Astrocyte (in vitro differentiated cells and primary cell): ENCODE measurements around the gene BLOC1S5. TPM values are rescaled to one million over a fixed set of nuclear protein-coding genes. Genes with fewer than 3 reads are reported as not detected.

Experiments
- DNase-seq: peaks from one replicate; pipeline ENCODE4 v3.0.0-alpha.2; 2010; ENCODE audit warnings: low read depth
- FAIRE-seq: peaks from 2 replicates; lab custom pipeline; 2011; peaks lifted over from hg19 to GRCh38; lab: Jason Lieb, UNC
- H2AFZ ChIP-seq: 2 replicates; pipeline ENCODE4 v1.6.0; 2012; ENCODE audit warnings: low read depth, low read length, inconsistent platforms
- H3K27ac ChIP-seq: 2 replicates; pipeline ENCODE4 v1.5.1; 2011; ENCODE audit warnings: low read depth, low read length, inconsistent platforms
- H3K27me3 ChIP-seq: 2 replicates; pipeline ENCODE4 v1.6.0; 2011; ENCODE audit warnings: low read length, inconsistent platforms; ENCODE audit not compliant: insufficient read depth
- H3K36me3 ChIP-seq: 2 replicates; pipeline ENCODE4 v1.5.1; 2011; ENCODE audit warnings: low read length, inconsistent platforms; ENCODE audit not compliant: insufficient read depth
- H3K4me1 ChIP-seq: 2 replicates; pipeline ENCODE4 v1.5.1; 2011; ENCODE audit warnings: low read length, inconsistent platforms; ENCODE audit not compliant: insufficient read depth
- H3K4me2 ChIP-seq: 2 replicates; pipeline ENCODE4 v1.6.0; 2012; ENCODE audit warnings: low read length, inconsistent platforms
- H3K4me3 ChIP-seq: 2 replicates; pipeline ENCODE4 v1.5.1; 2011; ENCODE audit warnings: low read depth, mild to moderate bottlenecking, low read length, inconsistent platforms; ENCODE audit not compliant: insufficient read depth
- H3K79me2 ChIP-seq: 2 replicates; pipeline ENCODE4 v1.6.0; 2012; ENCODE audit warnings: mild to moderate bottlenecking, low read length, inconsistent platforms; ENCODE audit not compliant: insufficient read depth
- H3K9ac ChIP-seq: 2 replicates; pipeline ENCODE4 v1.6.0; 2012; ENCODE audit warnings: mild to moderate bottlenecking, low read length, inconsistent platforms
- H3K9me3 ChIP-seq: 2 replicates; pipeline ENCODE4 v1.5.1; 2012; ENCODE audit warnings: low read depth, mild to moderate bottlenecking, low read length, inconsistent platforms; ENCODE audit not compliant: insufficient read depth
- H4K20me1 ChIP-seq: 2 replicates; pipeline ENCODE4 v1.6.0; 2012; ENCODE audit warnings: low read length, inconsistent platforms; ENCODE audit not compliant: insufficient read depth
- H3K27ac Mint-ChIP-seq: one replicate; pipeline ENCODE4 v1.8.0; 2021; ENCODE audit warnings: mild to moderate bottlenecking, mixed read lengths; ENCODE audit not compliant: unreplicated experiment
- H3K27me3 Mint-ChIP-seq: one replicate; pipeline ENCODE4 v1.8.0; 2021; ENCODE audit warnings: low read depth, mixed read lengths; ENCODE audit not compliant: unreplicated experiment
- H3K36me3 Mint-ChIP-seq: one replicate; pipeline ENCODE4 v1.8.0; 2021; ENCODE audit warnings: low read depth, mixed read lengths; ENCODE audit not compliant: unreplicated experiment
- H3K4me1 Mint-ChIP-seq: one replicate; pipeline ENCODE4 v1.8.0; 2021; ENCODE audit warnings: low read depth, mixed read lengths; ENCODE audit not compliant: unreplicated experiment
- H3K4me3 Mint-ChIP-seq: one replicate; pipeline ENCODE4 v1.8.0; 2021; ENCODE audit warnings: mild to moderate bottlenecking, moderate library complexity, mixed read lengths; ENCODE audit not compliant: unreplicated experiment
- H3K9me3 Mint-ChIP-seq: one replicate; pipeline ENCODE4 v1.8.0; 2021; ENCODE audit warnings: mild to moderate bottlenecking, mixed read lengths; ENCODE audit not compliant: unreplicated experiment
- CTCF ChIP-seq: IDR thresholded peaks from 2 replicates; pipeline ENCODE4 v1.5.1; 2011; ENCODE audit warnings: low read depth, mild to moderate bottlenecking, inconsistent platforms, low read length, moderate library complexity; ENCODE audit not compliant: insufficient read depth
- EZH2 ChIP-seq: IDR thresholded peaks from 2 replicates; pipeline ENCODE4 v1.6.1; 2012; ENCODE audit warnings: mild to moderate bottlenecking, low read length, inconsistent platforms; ENCODE audit not compliant: insufficient read depth
- total RNA-seq: library from RNA; stranded (reverse); gene quantifications from 2 replicates; pipeline ENCODE4 v1.2.1, GENCODE V29; 2021

Gene BLOC1S5
- total RNA-seq, 1 donor from 2014 or later: 8.2 TPM

- H4K20me1 ChIP-seq: no peaks in the 10 kb centered on the region
- Mint-ChIP-seq H3K27ac (no peak overlapping the region), H3K27me3 (no peaks in the 10 kb centered on the region), H3K36me3 (no peaks in the 10 kb centered on the region), H3K4me3 (no peak overlapping the region), H3K4me1 (peaks cover 14% of the 10 kb centered on the region), H3K9me3 (peaks cover 11% of the 10 kb centered on the region)
- H3K9me3 ChIP-seq: peaks cover 3% of the 10 kb centered on the region
- no peaks in the 10 kb centered on the region for H3K36me3 ChIP-seq
- H3K4me3 ChIP-seq: no peak overlapping the region
- no peak for FAIRE-seq
- H2AFZ ChIP-seq: no peak overlapping the region
- peaks cover 19% of the 10 kb centered on the region for H3K4me1 ChIP-seq
- no peaks in the 10 kb centered on the region for H3K27me3 ChIP-seq
- DNase-seq: no peak
- no peak overlapping the region for H3K4me2 ChIP-seq
- H3K79me2 ChIP-seq: no peaks in the 10 kb centered on the region
- no peak overlapping the region for H3K27ac ChIP-seq
- TF ChIP-seq CTCF (no peak), EZH2 (no peak)
- H3K9ac ChIP-seq: no peak overlapping the region
Observed at GRCh38 chr6:7973584-7973983, 90.6 kb downstream of the BLOC1S5 start.

- DNase-seq: no peak
- no peaks in the 10 kb centered on the region for H3K27me3 ChIP-seq
- no peaks in the 10 kb centered on the region for H3K36me3 ChIP-seq
- peaks cover 3% of the 10 kb centered on the region for H3K9me3 ChIP-seq
- H3K4me2 ChIP-seq: no peak overlapping the region
- peaks cover 19% of the 10 kb centered on the region for H3K4me1 ChIP-seq
- no peaks in the 10 kb centered on the region for H3K79me2 ChIP-seq
- H4K20me1 ChIP-seq: no peaks in the 10 kb centered on the region
- no peak overlapping the region for H2AFZ ChIP-seq
- TF ChIP-seq CTCF (no peak), EZH2 (no peak)
- Mint-ChIP-seq H3K9me3 (peaks cover 11% of the 10 kb centered on the region), H3K27me3 (no peaks in the 10 kb centered on the region), H3K36me3 (no peaks in the 10 kb centered on the region), H3K4me1 (peaks cover 11% of the 10 kb centered on the region), H3K27ac (no peak overlapping the region), H3K4me3 (no peak overlapping the region)
- no peak for FAIRE-seq
- H3K9ac ChIP-seq: no peak overlapping the region
- H3K27ac ChIP-seq: no peak overlapping the region
- no peak overlapping the region for H3K4me3 ChIP-seq
Observed at GRCh38 chr6:7971499-7971898, 92.7 kb downstream of the BLOC1S5 start.

GRCh38 chr6:7970616-7971015 lies 93.6 kb downstream of the BLOC1S5 start:
- peaks cover 9% of the 10 kb centered on the region for H3K4me1 Mint-ChIP-seq
- no peak overlapping the region for H3K4me3 Mint-ChIP-seq
- no peak for DNase-seq
- Histone ChIP-seq H2AFZ (no peak overlapping the region), H3K27ac (no peak overlapping the region), H3K9ac (no peak overlapping the region), H3K79me2 (no peaks in the 10 kb centered on the region), H3K4me3 (no peak overlapping the region), H3K4me2 (no peak overlapping the region), H3K36me3 (no peaks in the 10 kb centered on the region), H4K20me1 (no peaks in the 10 kb centered on the region), H3K4me1 (peaks cover 13% of the 10 kb centered on the region), H3K9me3 (peaks cover 3% of the 10 kb centered on the region), H3K27me3 (no peaks in the 10 kb centered on the region)
- TF ChIP-seq CTCF (no peak), EZH2 (no peak)
- no peak for FAIRE-seq
- peaks cover 11% of the 10 kb centered on the region for H3K9me3 Mint-ChIP-seq
- H3K27me3 Mint-ChIP-seq: no peaks in the 10 kb centered on the region
- H3K36me3 Mint-ChIP-seq: no peaks in the 10 kb centered on the region
- H3K27ac Mint-ChIP-seq: no peak overlapping the region

Other genes starting within 250 kb of the BLOC1S5 start
- 193 and 202 TPM in 2 replicates for gene TXNDC5, start 153.6 kb downstream of the BLOC1S5 start, total RNA-seq
- 35.5 and 44.5 TPM in 2 replicates for gene EEF1E1, start 38.2 kb upstream of the BLOC1S5 start, total RNA-seq